Measurements from ENCODE around the gene SMOC1. TPM values are rescaled to one million over a fixed set of nuclear protein-coding genes. Genes with fewer than 3 reads are reported as not detected.

The SMOC1 gene
- total RNA-seq: 0.26 and 12.9 TPM in 2 replicates

DNA sequence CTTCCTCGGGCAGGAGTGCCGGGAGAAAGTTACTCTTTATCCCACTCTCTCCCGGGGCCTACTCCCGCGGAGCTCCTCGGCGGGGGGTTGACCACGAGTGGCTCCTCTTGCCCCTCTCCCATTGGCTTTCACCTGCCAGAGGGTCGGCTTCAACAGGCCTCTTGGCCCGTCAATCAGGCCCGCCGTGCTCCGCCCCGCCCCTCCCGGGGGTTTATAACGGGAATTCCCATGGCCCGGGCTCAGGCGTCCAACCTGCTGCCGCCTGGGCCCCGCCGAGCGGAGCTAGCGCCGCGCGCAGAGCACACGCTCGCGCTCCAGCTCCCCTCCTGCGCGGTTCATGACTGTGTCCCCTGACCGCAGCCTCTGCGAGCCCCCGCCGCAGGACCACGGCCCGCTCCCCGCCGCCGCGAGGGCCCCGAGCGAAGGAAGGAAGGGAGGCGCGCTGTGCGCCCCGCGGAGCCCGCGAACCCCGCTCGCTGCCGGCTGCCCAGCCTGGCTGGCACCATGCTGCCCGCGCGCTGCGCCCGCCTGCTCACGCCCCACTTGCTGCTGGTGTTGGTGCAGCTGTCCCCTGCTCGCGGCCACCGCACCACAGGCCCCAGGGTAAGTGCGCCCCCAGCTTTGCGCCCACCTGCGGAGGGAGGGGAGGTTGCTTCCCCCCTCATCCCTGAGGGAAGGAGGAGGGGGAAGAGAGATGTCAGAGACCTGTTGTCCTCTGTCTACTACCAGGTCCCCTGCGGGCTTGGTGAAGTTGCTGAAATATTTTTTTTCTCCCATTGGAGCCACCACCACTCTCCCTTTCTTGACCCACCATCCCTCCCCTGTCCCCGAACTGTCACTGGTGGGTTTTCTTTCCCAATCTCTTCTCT lies at the start of gene SMOC1:
TSS of gene SMOC1 (plus strand) at position 242 of the 869 bp plus-strand sequence. CDS start at position 505, 263 bp downstream.

Other genes starting within 250 kb of the SMOC1 start
- gene SRSF5, start 112.3 kb upstream of the SMOC1 start, total RNA-seq: 96.0 and 129 TPM in 2 replicates
- gene SLC10A1, start 82.2 kb upstream of the SMOC1 start, total RNA-seq: not detected in 2 replicates